DND-41 (cell line): ENCODE measurements around the gene PNMA1.

ENCODE experiments used
- ATAC-seq: fragments of 200-7000 bp; cut with Tn5 transposase; 3 replicates; pipeline ENCODE4 v1.9.1; 2021; ENCODE audit warnings: low read depth; ENCODE audit not compliant: insufficient read depth
- DNase-seq: peaks from one replicate; pipeline ENCODE4 v3.0.0-alpha.2; 2020
- H2AFZ ChIP-seq: 2 replicates; pipeline ENCODE4 v1.6.0; 2012; ENCODE audit warnings: low read depth, low read length
- H3K27ac ChIP-seq: 2 replicates; pipeline ENCODE4 v1.5.1; 2012; ENCODE audit warnings: low read length, inconsistent platforms
- H3K27me3 ChIP-seq: fragments of 200-600 bp; sonication (generic); 2 replicates; pipeline ENCODE4 v1.6.0; 2012; ENCODE audit warnings: low read length, mild to moderate bottlenecking, inconsistent platforms; ENCODE audit not compliant: insufficient read depth, poor library complexity
- H3K36me3 ChIP-seq: 2 replicates; pipeline ENCODE4 v1.5.1; 2012; ENCODE audit warnings: low read length, inconsistent platforms; ENCODE audit not compliant: insufficient read depth
- H3K4me1 ChIP-seq: 2 replicates; pipeline ENCODE4 v1.5.1; 2012; ENCODE audit warnings: mild to moderate bottlenecking, low read length; ENCODE audit not compliant: insufficient read depth
- H3K4me2 ChIP-seq: 2 replicates; pipeline ENCODE4 v1.6.0; 2012; ENCODE audit warnings: mild to moderate bottlenecking, moderate library complexity, low read length, inconsistent platforms; ENCODE audit not compliant: insufficient read depth
- H3K4me3 ChIP-seq, 2 experiments: fragments of 200-600 bp in 1 of 2; shearing (Covaris generic) in 1 of 2; 2 replicates each; pipeline ENCODE4 v1.5.1; 2012 to 2016; ENCODE audit warnings: inconsistent platforms in 2 of 2, low read length in 2 of 2, mild to moderate bottlenecking in 2 of 2, low read depth in 1 of 2, moderate library complexity in 1 of 2
- H3K79me2 ChIP-seq: 2 replicates; pipeline ENCODE4 v1.6.0; 2012; ENCODE audit warnings: low read length, inconsistent platforms; ENCODE audit not compliant: insufficient read depth
- H3K9ac ChIP-seq: 2 replicates; pipeline ENCODE4 v1.6.0; 2012; ENCODE audit warnings: low read depth, mild to moderate bottlenecking, inconsistent platforms, low read length, moderate library complexity
- H3K9me3 ChIP-seq: 2 replicates; pipeline ENCODE4 v1.5.1; 2012; ENCODE audit warnings: low read length, moderate library complexity, mild to moderate bottlenecking, inconsistent platforms; ENCODE audit not compliant: insufficient read depth, severe bottlenecking
- H4K20me1 ChIP-seq: 2 replicates; pipeline ENCODE4 v1.6.0; 2012; ENCODE audit warnings: low read length; ENCODE audit not compliant: insufficient read depth
- EZH2 ChIP-seq: IDR thresholded peaks from 3 replicates; pipeline ENCODE4 v1.6.1; 2012; ENCODE audit warnings: borderline replicate concordance, low read depth, mild to moderate bottlenecking, moderate library complexity, low read length, inconsistent platforms; ENCODE audit not compliant: severe bottlenecking
- TF ChIP-seq, protein P1 (sequence below): IDR thresholded peaks from 2 replicates; pipeline ENCODE4 v1.5.1; 2012; ENCODE audit warnings: borderline replicate concordance, low read length, moderate library complexity, mild to moderate bottlenecking; ENCODE audit not compliant: poor library complexity, severe bottlenecking; ENCODE audit errors: extremely low read depth

Gene PNMA1

GRCh38 chr14:73684627-73685026 is 29.6 kb downstream of the PNMA1 start:
- DNase-seq: no peak
- Histone ChIP-seq H3K9me3 (no peaks in the 10 kb centered on the region), H3K27ac (no peak overlapping the region), H3K79me2 (no peaks in the 10 kb centered on the region), H3K27me3 (no peaks in the 10 kb centered on the region), H3K4me2 (no peak overlapping the region), H2AFZ (no peak overlapping the region), H3K9ac (no peak overlapping the region), H3K36me3 (no peaks in the 10 kb centered on the region), H3K4me3 (no peak overlapping the region), H3K4me1 (no peaks in the 10 kb centered on the region), H4K20me1 (no peaks in the 10 kb centered on the region)
- TF ChIP-seq, protein P1, sequence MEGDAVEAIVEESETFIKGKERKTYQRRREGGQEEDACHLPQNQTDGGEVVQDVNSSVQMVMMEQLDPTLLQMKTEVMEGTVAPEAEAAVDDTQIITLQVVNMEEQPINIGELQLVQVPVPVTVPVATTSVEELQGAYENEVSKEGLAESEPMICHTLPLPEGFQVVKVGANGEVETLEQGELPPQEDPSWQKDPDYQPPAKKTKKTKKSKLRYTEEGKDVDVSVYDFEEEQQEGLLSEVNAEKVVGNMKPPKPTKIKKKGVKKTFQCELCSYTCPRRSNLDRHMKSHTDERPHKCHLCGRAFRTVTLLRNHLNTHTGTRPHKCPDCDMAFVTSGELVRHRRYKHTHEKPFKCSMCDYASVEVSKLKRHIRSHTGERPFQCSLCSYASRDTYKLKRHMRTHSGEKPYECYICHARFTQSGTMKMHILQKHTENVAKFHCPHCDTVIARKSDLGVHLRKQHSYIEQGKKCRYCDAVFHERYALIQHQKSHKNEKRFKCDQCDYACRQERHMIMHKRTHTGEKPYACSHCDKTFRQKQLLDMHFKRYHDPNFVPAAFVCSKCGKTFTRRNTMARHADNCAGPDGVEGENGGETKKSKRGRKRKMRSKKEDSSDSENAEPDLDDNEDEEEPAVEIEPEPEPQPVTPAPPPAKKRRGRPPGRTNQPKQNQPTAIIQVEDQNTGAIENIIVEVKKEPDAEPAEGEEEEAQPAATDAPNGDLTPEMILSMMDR: no peak
- TF ChIP-seq EZH2: no peak
- ATAC-seq: no peak

DNA sequence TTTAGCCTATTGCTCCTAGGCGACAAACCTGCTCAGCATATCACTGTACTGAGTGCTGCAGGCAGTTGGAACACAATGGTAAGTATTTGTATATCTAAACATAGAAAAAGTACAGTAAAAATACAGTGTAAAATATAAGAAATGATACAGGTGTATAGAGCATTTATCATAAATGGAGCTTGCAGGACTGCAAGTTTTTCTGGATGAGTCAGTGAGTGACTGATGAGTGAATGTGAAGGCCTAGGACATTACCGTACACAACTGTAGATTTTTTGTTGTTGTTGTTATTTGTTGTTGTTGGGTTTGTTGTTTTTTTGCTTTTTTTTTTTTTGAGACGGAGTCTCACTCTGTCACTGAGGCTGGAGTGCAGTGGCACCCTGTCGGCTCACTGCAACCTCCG is 33.4 kb downstream of the PNMA1 start:
- H3K4me1 ChIP-seq: no peaks in the 10 kb centered on the region
- no peak overlapping the region for H3K9ac ChIP-seq
- H3K27ac ChIP-seq: no peak overlapping the region
- no peaks in the 10 kb centered on the region for H3K36me3 ChIP-seq
- no peaks in the 10 kb centered on the region for H3K79me2 ChIP-seq
- DNase-seq (no peak), ATAC-seq (no peak)
- no peak overlapping the region for H3K4me2 ChIP-seq
- no peak overlapping the region for H3K4me3 ChIP-seq
- no peaks in the 10 kb centered on the region for H3K27me3 ChIP-seq
- no peak for TF ChIP-seq EZH2
- TF ChIP-seq, protein P1: no peak
- no peaks in the 10 kb centered on the region for H3K9me3 ChIP-seq
- no peaks in the 10 kb centered on the region for H4K20me1 ChIP-seq
- no peak overlapping the region for H2AFZ ChIP-seq

DNA sequence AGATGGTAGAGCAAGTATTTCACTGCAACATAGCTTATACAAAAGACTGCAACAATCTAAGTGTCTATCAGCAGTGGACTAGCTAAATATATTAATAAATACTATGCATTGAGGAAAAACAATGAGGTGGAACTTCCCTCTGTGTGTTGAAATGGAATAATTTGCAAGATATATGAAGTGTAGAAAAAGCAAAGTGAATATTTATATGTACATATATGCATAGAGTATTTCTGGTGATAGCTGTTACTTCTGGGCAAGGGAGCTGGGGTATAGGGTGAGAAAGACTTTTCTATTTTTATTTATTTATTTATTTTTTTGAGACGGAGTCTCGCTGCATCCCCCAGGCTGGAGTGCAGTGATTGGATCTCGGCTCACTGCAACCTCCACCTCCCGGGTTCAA is 35.5 kb downstream of the PNMA1 start:
- DNase-seq (no peak), ATAC-seq (no peak)
- no peaks in the 10 kb centered on the region for H4K20me1 ChIP-seq
- H3K9ac ChIP-seq: no peak overlapping the region
- no peaks in the 10 kb centered on the region for H3K79me2 ChIP-seq
- H3K4me3 ChIP-seq: no peak overlapping the region
- H2AFZ ChIP-seq: no peak overlapping the region
- no peak overlapping the region for H3K4me2 ChIP-seq
- no peaks in the 10 kb centered on the region for H3K27me3 ChIP-seq
- H3K36me3 ChIP-seq: no peaks in the 10 kb centered on the region
- H3K9me3 ChIP-seq: no peaks in the 10 kb centered on the region
- H3K27ac ChIP-seq: no peak overlapping the region
- no peaks in the 10 kb centered on the region for H3K4me1 ChIP-seq
- TF ChIP-seq, protein P1: no peak
- TF ChIP-seq EZH2: no peak

DNA sequence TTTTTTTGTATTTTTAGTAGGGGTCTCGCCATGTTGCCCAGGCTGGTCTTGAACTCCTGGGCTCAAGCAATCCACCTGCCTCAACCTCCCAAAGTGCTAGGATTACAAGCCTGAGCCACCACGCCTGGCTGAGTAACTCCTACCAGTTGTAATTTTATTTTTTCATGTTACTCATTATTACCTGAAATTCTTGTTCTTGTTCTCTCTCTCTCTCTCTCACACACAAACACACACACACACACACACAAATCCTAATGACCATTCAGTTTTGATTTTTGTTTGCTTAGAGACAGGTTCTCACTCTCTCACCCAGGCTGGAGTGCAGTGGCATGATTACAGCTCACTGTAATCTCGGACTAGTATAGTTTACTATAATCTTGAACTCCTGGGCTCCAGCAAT is 39.2 kb downstream of the PNMA1 start:
- peaks cover 4% of the 10 kb centered on the region; the same call in 1 of the 2 replicates for H3K36me3 ChIP-seq

More for the DNA sequence above, 39.2 kb downstream of the PNMA1 start:
- ATAC-seq (no peak), DNase-seq (no peak)
- no peaks in the 10 kb centered on the region for H3K27me3 ChIP-seq
- H4K20me1 ChIP-seq: no peaks in the 10 kb centered on the region
- TF ChIP-seq, protein P1: no peak
- TF ChIP-seq EZH2: no peak
- no peak overlapping the region for H2AFZ ChIP-seq
- H3K9ac ChIP-seq: no peak overlapping the region
- no peak overlapping the region for H3K27ac ChIP-seq
- H3K9me3 ChIP-seq: no peaks in the 10 kb centered on the region
- H3K4me2 ChIP-seq: no peak overlapping the region
- no peak overlapping the region for H3K4me3 ChIP-seq
- H3K79me2 ChIP-seq: no peaks in the 10 kb centered on the region
- no peaks in the 10 kb centered on the region for H3K4me1 ChIP-seq
